ENCODE measurements around the gene SLC25A42.

SLC25A42 gene

DNA sequence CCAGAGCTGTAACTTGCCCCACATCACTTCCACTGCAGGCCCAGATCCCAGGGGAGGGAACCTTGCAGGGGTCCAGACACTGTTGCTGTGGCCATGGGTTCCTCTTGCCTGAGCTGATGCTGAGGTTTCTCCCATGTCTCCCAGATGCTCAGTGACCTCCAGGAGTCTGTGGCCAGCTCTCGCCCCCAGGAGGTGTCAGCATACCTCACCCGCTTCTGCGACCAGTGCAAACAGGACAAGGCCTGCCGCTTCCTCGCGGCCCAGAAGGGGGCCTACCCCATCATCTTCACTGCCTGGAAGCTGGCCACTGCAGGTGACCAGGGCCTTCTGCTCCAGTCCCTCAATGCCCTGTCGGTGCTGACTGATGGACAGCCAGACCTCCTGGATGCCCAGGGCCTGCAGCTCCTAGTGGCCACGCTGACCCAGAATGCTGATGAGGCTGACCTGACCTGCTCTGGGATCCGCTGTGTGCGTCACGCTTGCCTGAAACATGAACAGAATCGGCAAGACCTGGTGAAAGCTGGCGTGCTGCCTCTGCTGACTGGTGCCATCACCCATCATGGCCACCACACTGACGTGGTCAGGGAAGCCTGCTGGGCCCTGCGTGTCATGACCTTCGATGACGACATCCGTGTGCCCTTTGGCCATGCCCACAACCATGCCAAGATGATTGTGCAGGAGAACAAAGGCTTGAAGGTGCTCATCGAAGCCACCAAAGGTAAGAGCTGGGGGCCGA is 12.1 kb upstream of the SLC25A42 start:
- DNase-seq = no peak

DNA sequence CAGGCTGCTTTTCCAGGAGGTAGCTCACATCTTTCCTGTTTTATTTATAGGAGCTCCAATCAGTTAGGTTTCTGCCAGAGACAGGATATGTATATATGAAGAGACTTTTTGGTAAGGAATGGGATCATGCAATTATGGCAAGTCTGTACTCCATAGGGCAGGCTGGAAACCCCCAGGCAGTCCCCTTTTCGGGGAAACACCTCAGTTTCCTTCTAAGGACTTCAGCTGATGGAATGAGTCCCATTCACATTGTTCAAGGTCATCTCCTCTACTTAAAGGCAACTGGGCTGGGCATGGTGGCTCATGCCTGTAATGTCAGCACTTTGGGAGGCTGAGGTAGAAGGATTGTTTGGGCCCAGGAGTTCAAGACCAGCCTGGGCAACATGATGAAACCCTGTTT is 10.9 kb upstream of the SLC25A42 start:
- DNase-seq = no peak

DNA sequence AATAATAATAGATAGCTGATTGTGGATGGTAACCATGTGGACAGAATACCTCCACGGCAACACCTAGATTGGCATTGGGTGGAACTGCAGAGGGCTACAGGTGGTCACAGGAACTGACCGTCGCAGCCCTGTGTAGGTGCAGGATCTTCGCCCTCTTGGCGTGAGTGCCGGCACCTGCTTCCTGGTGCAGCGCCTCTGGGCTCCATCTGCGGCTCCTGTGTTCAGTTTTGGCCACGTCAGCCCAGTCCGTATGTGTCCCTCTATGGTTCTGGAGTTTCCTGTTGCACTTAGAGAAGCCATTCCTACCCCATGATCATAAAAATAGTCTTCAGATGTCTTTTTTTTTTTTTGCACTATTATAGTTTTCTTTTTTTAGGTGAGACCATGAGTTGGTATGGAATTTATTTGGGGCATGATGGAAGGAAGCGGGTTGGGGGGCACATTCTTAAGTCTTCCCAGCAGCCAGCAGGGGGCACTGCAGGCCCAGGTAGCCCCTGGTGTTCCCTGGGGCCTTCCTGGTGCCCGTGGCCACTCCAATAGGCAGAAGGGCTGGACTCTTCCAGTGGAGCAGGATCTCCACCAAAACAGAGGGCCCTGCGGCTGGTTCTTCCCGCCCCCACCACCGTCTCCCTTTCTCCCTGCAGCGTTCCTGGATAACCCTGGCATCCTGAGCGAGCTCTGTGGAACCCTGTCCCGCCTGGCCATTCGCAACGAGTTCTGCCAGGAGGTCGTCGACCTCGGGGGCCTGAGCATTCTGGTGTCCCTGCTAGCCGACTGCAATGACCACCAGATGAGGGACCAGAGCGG is 10.1 kb upstream of the SLC25A42 start:
- peak in 1 of 2 experiments; percentile 10 for DNase-seq

DNA sequence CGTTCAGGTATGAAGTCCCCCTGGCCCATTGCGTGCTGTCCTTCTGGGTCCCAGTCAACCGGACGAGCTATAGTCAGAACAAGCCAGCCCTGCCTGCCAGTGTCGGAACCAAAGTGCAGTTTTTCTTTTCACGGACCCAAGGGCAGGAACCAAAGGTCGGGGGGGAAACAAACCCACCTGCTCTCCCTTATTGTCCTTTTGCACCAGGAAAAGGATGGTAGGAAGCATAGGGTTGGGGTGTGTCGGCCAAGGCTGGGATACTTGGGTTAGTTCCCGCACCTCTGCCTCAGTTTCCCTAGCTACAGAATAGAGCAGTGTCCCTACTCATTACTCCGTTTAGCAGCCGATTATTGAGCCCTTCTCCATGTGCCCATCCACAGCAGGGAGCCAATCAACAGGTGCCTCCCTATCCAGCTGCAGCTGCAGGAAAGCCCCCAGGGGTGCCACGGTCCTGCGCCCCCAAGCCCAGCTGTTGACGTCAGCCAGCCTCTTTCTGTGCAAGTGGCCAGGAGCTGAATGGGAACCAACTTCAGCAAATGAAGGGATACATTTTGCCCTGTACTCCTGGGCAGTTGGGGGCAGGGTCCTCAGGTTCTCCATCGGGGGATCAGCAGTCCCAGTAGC is 9.4 kb upstream of the SLC25A42 start:
- DNase-seq = no peak

DNA sequence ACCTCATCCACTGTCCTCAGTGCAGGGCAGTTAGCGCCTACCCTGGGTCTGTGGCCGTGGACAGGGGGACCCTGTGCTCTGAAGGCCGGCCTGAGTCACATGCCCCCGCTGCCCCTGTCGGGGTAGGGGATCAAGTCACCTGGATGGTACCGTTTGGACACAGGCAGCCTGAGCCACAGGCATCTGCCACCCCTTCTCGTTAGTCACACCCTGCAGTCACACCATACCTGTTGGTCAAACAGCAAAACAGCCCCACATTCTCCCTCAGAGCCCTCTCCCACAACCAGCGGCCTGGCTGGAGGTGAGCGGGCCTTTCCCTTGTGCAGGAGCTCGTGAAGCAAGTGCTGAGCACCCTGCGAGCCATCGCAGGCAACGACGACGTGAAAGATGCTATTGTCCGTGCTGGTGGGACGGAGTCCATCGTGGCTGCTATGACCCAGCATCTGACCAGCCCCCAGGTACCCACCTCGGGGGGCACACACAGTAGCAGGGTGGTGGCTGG is 8.8 kb upstream of the SLC25A42 start:
- DNase-seq = no peak

DNA sequence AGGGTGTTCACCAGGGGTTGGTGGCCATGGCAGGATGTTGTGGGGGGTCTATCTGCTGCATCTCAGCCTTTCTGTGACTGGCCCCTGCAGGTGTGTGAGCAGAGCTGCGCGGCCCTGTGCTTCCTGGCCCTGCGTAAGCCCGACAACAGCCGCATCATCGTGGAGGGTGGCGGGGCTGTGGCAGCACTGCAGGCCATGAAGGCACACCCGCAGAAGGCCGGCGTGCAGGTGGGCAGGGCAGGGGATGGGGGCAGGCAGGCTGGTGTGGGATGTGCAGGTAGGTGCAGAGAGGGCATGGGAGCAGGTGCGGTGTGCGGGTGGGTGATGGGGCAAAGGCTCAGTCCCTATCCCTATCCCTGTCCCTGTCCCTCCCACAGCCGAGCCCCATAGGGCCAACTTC is 8.1 kb upstream of the SLC25A42 start:
- DNase-seq = no peak

DNA sequence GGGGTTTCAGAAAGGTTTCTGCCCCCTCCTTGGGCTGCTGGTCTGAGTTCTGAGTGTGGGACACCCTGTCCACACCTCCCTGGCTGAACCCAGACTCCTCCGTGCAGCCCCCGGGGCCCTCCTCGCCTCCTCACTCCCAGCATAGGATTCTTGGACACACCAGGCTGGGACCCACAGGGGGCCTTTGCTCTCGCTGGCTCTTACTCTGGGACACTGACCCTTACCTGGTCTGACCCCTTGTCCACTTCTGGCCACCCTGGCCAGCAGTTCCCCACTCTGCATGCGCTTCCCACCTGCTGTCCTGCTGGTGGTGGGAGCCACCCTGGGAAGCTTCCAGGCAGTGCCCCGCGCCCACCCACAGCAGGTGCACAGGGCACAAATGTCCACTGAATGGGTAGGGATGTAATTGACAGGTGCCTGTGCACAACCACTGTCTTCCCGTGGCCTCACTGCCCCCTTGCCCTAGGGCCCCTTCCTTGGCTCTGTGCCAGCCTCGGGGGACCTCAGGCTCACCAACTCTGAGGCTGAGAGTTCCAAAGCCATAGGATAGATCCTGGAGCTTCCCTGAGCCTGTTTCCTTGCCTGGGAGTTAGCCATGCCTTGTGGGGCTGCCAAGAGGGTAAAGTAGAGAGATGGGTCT is 7.0 kb upstream of the SLC25A42 start:
- DNase-seq = no peak

DNA sequence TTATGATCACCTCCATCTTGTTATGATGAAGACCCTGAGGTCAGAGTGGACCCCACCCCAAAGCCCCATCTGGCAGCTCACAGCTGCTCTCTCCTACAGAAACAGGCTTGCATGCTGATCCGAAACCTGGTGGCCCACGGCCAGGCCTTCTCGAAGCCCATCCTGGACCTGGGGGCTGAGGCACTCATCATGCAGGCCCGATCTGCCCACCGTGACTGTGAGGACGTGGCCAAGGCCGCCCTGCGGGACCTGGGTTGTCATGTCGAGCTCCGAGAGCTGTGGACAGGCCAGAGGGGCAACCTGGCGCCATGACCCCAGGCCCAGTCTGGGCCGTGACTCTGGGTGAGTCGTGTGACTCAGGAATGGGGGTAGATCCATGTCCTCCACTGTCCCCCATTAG is 6.5 kb upstream of the SLC25A42 start:
- DNase-seq = no peak

DNA sequence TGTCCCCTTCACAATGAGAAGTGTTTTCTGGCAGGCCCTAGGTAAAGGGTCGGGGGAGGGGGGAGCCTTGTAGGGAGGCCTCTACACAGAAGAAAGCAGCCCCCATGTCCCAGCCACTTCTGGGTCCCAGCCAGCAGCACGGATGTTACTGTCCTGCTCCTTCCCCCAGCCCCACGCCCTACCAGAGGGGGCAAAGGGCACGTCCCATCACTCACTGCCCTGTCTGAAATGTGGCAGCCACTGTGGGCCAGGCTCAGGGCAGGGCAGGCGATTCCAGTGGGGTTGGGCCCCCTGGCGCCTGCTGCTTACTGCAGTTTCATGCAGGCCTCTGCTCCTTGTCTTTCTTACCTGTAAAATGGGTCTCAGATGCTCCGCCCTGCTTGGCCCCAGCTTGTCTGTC is 6.1 kb upstream of the SLC25A42 start:
- DNase-seq = no peak

DNA sequence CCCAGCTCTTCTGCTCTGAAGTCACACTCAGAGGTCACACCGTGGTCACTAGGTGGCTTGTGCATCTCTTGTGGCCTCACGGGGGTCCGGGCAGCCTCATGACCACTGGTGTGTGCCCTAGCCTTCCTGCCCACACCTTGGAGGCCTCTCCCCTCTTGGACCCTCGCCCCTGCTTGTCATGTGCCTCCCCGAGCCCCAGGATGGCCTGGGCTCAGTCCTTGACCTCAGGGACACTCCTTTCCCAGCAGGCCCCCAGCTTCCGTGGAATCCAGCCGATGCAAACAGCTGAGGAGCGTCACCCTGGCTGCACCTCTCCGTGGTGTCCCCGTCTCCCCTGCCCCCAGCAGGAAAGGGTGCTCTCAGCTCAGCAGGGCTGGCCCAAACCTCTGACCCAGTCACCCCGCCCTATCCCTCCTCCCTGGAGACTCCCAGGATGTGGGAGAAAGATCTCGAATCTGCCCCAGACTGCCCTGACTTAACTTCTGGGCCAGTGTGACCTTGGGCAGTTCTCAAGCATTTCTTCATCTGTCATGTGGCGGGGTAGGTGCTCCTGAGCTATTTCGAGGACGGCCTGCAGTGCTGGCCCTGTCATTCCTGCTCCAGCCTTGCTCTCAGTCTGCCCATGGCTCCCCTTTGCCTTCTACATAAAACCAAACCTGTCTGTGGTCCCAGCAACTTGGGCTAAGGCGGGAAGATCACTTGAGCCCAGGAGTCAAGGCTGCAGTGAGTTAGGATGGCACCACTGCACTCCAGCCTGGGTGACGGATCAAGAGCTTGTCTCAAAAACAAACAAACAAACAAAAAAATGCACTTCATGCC is 4.6 kb upstream of the SLC25A42 start:
- DNase-seq = no peak

DNA sequence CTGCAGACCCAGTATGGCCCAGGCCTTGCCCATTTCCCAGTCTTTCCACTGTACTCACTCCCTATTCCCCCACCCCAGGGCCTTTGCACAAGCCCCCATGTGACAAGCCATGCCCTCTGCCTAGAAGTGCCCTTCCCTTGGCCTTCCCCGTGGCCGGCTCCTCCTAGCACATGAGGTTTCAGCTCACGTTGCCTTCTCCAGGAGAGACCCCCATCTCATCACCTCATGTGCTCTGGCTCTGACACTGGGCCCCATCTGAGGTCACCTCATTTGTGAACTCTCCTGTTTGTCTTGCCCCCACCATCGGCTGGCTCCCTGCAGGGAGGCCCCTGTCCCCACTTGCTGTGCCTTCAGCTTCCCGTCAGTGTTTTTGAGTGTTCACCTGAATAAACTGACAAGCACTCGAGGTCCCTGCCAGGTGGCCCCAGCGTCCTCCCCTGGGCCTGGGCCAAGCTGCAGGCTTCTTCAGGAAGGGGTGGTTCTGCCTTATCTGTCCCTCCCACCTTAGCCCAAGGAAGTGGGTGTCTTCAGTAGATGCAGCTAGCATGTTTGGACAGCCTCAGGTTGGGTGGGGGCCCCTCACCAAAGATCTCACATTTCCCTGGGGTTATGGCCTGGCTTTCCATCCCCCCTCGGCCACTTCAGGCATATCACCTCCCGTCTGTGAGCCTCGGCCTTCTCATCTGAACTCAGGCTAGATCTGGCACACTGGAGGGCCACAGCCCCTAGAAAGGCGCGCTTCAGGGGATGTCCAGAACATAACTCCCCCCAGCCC is 3.8 kb upstream of the SLC25A42 start:
- no peak for DNase-seq

DNA sequence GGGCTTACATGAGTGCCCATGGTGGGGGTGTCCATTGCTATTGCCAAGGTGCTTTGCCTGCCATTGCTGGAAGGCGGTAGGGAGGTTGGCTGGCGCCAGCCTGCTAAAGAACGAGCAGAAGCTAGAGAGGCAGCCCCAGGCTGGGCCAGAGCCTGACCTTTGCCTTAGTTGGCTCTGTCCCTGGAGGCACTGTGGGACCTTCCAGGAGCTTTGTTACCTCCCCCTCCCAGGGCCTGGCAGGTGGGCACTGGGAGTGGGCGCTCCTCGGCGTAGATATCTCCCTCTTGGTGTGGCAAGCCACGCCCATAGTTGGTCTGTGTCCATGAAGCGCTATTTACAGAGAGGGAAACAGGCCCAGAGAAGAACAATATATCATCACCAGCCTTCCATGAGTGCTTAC is 2.3 kb upstream of the SLC25A42 start:
- DNase-seq = no peak

DNA sequence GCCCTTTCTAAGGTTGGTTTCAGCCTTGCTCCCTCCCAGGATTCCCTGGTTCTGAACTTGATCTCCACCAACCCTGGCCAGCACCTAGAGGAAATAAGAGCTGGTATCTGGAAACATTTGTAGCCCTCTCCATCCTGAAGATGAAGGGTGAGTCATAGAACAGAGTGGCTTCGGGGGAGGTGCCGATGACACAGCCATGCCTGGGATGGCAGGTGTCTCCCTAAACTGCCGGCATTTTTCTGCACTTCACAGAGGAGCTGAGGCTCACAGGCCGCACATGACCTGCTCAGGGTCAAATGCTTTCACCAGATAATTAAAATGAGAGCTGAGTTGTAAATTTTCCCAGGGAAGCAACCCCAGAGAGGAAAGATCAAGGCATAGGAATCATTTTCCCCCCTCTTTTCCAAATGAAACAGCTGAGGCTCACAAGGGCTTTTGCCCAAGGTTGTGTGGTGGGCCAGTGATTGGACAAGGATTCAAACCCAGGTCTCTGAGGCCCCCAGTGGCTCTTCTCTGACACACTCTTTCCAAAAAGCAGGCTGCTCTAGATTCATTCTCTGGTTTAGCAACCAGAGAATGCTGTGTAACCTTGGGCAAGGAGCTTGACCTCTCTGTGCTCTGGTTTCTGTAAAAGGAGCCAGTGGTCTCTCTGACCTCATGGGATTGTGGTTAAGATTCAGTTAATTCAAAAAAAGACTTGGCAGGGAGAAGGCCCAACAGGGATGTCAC is 1.2 kb upstream of the SLC25A42 start:
- peak in 1 of 2 experiments; percentile 6 for DNase-seq

DNA sequence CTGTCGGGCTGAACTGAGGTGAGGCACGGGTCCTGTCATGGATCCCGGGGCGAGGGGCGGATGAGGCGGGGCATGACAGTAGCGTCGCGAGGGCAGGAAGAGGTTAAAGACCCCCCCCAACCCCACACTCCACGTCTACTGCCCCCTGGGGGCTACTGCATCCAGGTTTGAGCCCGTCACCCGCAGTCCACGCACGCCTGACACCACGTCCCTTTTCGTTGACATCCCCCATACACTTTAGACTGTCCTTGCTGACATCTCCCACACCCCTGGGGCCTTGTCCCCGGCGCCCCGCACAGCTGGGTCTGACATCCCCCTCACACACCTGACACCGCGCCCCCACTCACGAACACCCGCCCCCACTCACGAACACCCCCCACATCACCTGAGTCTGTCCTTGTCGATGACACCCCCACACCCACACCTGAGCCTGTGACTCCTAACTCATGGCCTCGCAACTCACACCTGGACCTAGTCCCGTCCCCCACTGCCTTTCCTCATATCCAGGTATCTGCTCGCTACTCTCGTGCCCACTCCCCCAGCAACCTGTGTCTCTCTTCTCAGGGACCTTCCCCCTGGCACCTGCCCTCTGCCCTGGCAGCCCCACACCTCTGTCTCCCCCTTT is 416 bp downstream of the SLC25A42 start:
- peak; percentile 57 to 63 for DNase-seq

DNA sequence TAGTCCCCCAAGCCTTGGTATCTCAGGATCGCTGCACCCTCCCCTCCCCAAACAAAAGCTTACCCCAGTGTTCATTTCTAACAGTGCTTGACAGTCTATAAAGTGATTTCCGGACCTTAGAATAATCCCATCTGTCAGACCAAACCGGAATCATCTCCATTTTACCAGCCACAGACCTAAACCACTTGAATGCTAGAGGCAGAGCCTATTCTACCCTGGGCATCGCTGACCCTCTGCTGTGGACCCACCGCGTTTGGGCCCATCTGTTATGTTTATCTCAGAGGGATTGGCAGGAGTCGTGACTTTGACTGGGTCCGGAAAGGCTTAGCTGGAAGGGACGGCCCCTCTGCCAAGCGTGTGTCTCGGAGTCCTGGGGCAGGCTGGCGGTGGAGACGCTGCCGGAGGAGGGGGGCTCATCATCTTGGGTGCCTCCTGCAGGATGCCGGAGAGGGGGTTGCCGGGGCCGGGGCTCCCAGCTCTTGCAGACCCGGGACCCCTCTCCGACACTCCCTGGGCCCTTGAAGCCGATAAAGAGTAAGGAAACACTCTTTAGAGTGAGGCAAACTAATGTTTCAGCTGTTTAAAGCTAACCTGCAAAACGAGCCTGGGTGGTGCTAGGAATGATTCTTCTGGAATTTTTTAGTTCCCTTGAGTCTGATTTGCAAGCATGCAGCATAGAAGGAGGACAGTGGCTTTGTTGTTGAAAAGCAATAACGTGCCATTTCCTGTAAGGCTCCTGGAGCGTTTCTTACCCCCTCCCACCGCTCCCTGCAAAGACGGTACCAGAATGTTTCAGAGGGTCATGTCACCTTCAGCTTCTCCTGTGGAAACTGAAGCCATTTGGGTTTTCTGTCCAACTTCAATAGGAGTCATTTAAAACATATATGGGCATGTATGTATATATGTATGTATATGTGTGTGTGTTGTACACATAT is 1.3 kb downstream of the SLC25A42 start:
- DNase-seq = no peak

DNA sequence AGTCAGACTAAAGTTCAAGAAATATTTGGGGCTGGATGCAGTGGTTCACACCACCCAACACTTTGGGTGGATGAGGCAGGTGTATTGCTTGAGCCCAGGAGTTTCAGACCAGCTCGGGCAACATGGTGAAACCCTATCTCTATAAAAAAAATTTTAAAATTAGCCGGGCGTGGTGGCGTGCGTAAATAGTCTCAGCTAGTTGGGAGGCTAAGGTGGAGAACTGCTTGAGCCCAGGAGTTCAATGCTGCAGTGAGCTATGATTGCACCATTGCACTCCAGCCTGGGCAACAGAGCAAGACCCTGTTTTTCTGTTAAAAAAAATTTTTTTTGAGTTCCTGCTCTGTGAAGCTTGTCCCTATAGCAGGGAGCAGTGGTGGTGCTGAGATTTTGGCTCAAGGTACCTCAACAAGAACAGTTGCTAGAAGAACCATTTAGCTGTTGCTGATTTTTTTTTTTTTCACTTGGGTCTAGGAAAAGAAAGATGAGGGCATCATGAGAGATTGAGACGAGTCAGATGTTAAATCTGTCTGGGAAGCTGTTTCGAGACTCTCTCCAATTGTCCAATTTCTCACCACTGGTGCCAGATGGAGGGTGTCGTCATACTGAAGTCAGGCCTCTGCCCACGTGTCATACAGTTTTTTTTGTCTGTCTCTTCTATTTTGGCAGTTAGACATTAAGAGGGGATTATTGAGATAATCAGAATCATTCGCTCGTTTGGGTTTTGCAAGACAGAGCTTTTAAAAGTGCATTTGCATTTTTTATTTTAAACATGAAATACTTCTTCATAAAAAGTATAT is 3.7 kb downstream of the SLC25A42 start:
- no peak for DNase-seq

DNA sequence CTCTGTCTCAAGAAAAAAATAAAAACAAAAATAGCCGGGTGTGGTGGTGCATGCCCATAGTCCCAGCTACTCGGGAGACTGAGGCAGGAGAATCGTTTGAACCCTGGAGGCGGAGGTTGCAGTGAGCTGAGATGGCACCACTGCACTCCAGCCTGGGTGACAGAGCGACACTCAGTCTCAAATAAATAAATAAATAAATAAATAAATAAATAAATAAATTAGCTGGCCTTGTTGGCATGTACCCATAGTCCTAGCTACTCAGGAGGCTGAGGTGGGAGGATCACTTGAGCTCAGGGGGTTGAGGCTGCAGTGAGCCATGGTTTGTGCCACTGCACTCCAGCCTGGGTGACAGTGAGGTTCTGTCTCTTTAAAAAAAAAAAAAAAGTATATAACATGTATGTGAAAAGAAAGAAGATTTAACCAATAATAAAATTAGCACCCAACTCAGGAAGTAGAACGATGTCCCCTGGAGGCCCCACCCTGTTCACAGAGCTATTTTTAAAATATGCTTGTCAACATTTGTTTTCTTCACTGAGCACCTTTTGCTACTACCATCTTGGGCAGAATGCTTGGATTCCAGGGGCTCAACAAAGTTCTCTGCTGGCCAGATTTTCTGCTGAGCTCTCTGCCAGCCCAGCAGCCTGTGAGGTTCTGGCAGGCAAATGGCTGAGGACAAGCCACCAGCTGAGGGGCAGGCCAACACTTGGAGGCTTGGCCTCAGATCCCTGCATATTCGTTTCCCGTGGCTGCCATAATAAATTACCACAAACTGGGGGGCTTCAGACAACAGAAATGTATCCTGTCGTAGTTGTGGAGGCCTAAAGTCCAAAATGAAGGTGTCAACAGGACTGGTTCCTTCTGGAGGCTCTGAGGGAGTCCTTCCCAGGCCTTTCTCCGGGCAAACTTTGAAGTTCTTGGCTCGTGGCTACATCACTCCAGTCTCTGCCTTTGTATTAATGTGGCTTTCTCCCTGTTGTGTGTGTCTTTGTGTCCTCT is 5.2 kb downstream of the SLC25A42 start:
- DNase-seq = no peak
